ENCODE data around the gene ART1. TPM values are rescaled to one million over a fixed set of nuclear protein-coding genes. Genes with fewer than 3 reads are reported as not detected.

The ART1 gene
- total and polyA plus RNA-seq, 12 donors = 0.03 to 2.8 (median 1.2) TPM; not detected in 3

DNA sequence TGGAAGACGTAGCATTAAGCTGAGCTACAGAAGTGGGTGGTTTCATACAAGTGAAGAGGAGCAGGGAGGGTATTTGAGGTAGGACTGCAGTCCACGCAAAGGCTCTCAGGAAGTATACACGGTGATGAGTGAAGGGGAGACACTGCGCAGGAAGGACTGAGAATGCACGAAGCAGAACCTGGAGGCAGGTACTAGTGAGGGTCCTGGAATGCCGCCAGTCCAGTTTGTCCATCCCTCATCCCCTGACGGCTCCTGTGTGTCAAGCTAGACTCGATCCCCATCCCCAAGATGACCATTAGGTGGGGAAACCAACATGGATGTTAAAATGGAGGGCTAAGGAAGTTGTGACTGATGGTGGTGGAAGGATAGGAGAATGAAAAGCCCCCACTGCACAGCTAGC is 26.9 kb upstream of the ART1 start:
- DNase-seq (no peak), ATAC-seq (no peak)
- no peaks in the 10 kb centered on the region for H3K9me3 ChIP-seq
- no peak overlapping the region for H3K4me3 ChIP-seq
- intact Hi-C loops (cut with DNase I) = no loop called here
- no peaks in the 10 kb centered on the region for H3K36me3 ChIP-seq
- no peak overlapping the region for H3K27ac ChIP-seq
- TF ChIP-seq, protein P1, sequence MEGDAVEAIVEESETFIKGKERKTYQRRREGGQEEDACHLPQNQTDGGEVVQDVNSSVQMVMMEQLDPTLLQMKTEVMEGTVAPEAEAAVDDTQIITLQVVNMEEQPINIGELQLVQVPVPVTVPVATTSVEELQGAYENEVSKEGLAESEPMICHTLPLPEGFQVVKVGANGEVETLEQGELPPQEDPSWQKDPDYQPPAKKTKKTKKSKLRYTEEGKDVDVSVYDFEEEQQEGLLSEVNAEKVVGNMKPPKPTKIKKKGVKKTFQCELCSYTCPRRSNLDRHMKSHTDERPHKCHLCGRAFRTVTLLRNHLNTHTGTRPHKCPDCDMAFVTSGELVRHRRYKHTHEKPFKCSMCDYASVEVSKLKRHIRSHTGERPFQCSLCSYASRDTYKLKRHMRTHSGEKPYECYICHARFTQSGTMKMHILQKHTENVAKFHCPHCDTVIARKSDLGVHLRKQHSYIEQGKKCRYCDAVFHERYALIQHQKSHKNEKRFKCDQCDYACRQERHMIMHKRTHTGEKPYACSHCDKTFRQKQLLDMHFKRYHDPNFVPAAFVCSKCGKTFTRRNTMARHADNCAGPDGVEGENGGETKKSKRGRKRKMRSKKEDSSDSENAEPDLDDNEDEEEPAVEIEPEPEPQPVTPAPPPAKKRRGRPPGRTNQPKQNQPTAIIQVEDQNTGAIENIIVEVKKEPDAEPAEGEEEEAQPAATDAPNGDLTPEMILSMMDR (IDR thresholded peaks at IDR 0.05) = no peak
- peaks cover 0 to 16% (median 0%) of the 10 kb centered on the region in 9 donors for H3K4me1 ChIP-seq
- no peaks in the 10 kb centered on the region for H3K27me3 ChIP-seq
- 83 to 85% methylated on average over 8 of the region's 8 CpGs for WGBS, 2 donors

DNA sequence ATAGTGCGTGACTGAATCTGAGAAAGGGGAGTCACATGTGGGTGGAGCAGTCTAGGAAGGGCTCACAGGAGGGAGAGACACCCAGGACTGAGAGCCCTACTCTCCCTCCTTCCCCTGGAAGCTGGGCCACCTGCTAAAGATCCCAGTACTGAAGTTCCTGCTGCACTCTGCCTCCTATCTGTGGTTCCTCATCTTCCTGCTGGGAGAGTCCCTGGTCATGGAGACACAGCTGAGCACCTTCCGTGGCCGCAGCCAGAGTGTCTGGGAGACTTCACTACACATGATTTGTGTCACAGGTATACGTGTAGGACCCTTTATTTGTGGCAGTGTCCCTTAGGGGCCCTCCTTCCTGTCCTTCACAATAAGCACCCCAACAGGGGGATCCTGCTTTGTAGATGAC is 22.4 kb upstream of the ART1 start:
- Histone ChIP-seq H3K4me1 (peaks cover 0 to 10% (median 0%) of the 10 kb centered on the region in 9 donors), H3K36me3 (no peaks in the 10 kb centered on the region), H3K9me3 (no peaks in the 10 kb centered on the region), H3K27me3 (no peaks in the 10 kb centered on the region), H3K4me3 (no peak overlapping the region), H3K27ac (no peak overlapping the region)
- TF ChIP-seq, protein P1 (IDR thresholded peaks at IDR 0.05) = no peak
- DNase-seq (no peak), ATAC-seq (no peak)
- intact Hi-C loops (cut with DNase I) = no loop called here
- WGBS, 2 donors = 74 to 76% methylated on average over 4 of the region's 4 CpGs

DNA sequence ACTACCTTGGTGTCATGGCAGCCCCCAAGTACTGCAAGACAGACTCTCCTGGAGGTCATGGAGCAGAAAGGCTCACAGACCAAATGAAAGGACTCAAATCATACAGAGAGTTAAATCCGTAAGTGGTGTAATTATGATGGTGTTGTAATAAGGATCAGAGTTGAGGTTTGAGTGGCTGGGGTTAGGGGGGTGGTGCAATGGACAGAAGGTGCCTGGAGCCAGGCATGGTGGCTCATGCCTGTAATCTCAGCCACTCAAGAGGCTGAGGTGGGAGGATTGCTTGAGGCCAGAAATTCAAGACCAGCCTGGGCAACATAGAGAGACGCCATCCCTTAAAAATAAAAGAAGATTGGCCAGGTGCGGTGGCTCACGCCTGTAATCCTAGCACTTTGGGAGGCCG is 21.8 kb upstream of the ART1 start:
- Histone ChIP-seq H3K4me3 (no peak overlapping the region), H3K27ac (no peak overlapping the region), H3K27me3 (no peaks in the 10 kb centered on the region), H3K9me3 (no peaks in the 10 kb centered on the region), H3K4me1 (peaks cover 0 to 10% (median 0%) of the 10 kb centered on the region in 9 donors), H3K36me3 (no peaks in the 10 kb centered on the region)
- TF ChIP-seq, protein P1 (IDR thresholded peaks at IDR 0.05) = no peak
- no peak for DNase-seq
- intact Hi-C loops (cut with DNase I) = no loop called here
- ATAC-seq = no peak
- WGBS, 2 donors = 93 to 99% methylated on average over 5 of the region's 5 CpGs

DNA sequence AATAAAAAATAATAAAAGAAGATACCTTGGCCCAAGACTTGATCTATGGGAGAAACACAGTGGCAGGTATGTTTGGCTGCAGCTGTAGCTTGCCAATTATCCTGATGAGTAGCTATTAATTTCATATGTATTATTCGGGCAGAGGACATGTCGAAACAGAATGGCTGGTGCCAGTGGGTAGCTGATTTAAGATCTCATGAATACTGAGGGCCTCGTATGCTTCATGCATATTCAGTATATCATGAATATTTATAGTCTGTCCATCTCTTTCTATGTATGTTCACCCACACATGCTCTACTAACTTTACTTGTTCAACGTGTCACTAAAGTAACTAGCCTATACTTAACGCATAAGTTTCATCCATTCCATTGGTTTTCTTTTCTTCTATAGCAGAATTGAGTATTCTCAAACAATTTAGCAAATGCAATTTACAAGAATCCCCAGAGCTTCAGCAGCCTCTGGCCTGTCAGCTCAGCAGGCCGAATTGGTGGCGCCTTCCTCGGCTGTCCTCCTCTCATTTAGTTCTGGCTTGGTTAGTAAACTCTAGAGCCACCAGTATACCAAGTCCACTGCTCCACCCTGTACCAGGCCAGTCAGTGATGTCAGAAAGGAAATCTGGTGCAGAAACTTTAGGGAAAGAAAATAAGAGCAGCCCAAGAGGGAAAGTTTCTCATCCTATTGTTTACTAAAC is 21.0 kb upstream of the ART1 start:
- intact Hi-C loops (cut with DNase I) = no loop called here

More for the DNA sequence above, 21.0 kb upstream of the ART1 start:
- no peak for DNase-seq
- Histone ChIP-seq H3K27me3 (no peaks in the 10 kb centered on the region), H3K9me3 (no peaks in the 10 kb centered on the region), H3K4me1 (peaks cover 0 to 10% (median 0%) of the 10 kb centered on the region in 9 donors), H3K36me3 (no peaks in the 10 kb centered on the region), H3K4me3 (no peak overlapping the region), H3K27ac (no peak overlapping the region)
- TF ChIP-seq, protein P1 (IDR thresholded peaks at IDR 0.05) = no peak
- 63 to 70% methylated on average over 8 of the region's 8 CpGs for WGBS, 2 donors
- no peak for ATAC-seq

Measured in heart right ventricle (tissue), 16 donors.